PC-9 (cell line): ENCODE results near the gene ETV3L.

ENCODE experiments used
- EZH2 ChIP-seq: fragments of 200-600 bp; sonication (generic); IDR thresholded peaks from 2 replicates; pipeline ENCODE4 v1.8.0; 2017; ENCODE audit warnings: antibody characterized with exemption, low read depth
- TF ChIP-seq, protein P1 (sequence below): fragments of 200-600 bp; sonication (generic); conservative IDR thresholded peaks from 2 replicates; pipeline ENCODE4 v1.6.1; 2017; ENCODE audit warnings: mixed run types, antibody characterized with exemption, mild to moderate bottlenecking, moderate library complexity

- TF ChIP-seq, protein P1, sequence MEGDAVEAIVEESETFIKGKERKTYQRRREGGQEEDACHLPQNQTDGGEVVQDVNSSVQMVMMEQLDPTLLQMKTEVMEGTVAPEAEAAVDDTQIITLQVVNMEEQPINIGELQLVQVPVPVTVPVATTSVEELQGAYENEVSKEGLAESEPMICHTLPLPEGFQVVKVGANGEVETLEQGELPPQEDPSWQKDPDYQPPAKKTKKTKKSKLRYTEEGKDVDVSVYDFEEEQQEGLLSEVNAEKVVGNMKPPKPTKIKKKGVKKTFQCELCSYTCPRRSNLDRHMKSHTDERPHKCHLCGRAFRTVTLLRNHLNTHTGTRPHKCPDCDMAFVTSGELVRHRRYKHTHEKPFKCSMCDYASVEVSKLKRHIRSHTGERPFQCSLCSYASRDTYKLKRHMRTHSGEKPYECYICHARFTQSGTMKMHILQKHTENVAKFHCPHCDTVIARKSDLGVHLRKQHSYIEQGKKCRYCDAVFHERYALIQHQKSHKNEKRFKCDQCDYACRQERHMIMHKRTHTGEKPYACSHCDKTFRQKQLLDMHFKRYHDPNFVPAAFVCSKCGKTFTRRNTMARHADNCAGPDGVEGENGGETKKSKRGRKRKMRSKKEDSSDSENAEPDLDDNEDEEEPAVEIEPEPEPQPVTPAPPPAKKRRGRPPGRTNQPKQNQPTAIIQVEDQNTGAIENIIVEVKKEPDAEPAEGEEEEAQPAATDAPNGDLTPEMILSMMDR, result no peak
- TF ChIP-seq EZH2, result no peak
Observed at GRCh38 chr1:157095551-157095950, 4.1 kb downstream of the ETV3L start.
